ENCODE measurements around the gene DGAT2.

DGAT2 gene

DNA sequence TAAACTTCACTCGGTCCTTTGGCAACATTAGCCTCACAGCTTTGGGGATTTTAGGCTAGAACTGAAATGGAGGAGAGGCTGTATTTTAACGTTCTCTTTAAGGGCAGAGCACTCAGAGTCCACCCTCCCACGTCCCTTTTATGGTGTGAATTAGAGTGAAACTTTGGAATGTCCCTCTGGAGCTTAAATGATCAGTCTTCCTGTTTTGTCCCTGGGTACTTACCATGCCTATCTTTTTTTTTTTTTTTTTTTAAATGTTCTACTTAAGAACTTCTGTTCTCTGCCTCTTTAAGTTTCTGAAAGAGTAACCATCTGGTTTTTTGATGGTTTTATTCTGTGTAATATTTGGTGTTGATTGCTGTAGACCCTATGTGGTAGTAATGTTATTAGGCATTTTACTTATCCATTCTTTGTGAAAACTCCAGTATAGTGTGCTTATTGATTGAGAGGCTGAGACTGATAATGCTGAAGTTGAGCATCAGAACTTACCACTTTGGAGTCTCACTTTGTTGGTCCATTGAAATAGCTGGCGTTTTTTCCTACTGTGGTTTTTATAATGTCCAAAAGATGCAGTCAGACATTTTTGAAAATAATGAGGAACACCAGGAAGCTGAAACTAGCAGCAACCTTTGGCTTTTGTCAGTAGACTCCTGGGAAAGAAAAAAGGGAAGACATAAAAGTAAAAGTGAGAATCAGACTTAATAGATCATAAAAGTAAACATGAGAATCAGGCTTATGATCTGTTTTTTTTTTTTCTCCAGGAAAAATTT lies 58.1 kb downstream of the DGAT2 start:
- peak; percentile 73 for DNase-seq (ENCODE audit: low read depth)

DNA sequence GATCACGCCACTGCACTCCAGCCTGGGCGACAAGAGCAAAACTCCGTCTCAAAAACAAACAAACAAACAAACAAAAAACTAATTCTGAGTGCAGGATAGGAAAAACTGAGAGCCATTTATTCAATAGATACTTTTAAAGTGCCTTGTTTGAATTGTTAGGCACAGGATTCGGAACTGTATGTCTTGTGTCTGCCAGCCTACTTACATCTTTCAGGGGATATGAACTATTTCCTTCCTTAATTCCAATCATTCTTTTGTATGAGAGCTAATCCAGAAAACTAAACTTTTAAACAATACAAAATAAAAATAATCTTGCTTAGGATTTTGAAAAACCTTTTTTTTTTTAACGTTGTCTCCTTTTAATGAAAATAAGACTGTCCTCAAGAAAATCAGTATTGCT lies 59.0 kb downstream of the DGAT2 start:
- DNase-seq (ENCODE audit: low read depth) = peak; percentile 19

DNA sequence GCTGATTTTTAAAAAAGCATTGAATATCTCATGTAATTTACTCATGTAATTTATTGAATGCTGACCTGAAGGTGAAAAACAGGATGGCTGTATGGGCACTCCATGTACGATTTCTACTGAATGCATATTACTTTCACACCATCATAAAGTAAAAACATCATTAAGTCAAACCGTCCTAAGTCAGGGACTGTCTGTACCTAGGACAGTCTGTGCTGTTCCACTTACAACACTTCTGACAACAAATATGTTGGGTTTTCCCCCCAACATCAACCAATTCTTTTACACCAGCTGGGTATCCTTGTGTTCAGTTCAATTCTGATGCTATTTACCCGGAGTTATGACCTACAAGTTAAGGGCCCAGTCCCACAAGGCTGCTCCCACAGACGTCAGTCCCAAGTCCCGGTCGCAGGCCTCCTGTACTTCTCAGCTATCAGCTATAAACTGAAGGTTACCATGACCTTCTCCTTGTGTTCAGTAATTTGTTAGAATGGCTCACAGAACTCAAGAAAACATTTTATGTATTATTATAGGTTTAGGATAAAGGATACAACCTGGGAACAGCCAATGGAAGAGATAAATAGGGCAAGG lies 63.4 kb downstream of the DGAT2 start:
- DNase-seq (ENCODE audit: low read depth) = no peak

DNA sequence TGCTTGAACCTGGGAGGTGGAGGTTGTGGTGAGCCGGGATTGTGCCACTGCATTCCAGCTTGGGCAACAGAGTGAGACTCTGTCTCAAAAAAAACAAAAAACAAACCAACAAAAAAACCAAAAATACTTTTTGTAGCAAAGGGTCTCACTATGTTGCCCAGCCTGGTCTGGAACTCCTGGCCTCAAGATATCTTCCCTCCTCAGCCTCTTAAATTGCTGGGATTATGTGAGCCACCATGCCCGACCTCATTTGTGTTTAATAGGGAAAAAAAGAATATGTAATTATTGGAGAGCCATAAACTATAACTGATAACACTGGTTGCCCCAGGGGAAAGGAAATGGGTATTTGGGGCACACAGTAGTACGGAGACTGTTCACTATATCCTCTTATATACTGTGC lies 66.2 kb downstream of the DGAT2 start:
- no peak for DNase-seq (ENCODE audit: low read depth)

DNA sequence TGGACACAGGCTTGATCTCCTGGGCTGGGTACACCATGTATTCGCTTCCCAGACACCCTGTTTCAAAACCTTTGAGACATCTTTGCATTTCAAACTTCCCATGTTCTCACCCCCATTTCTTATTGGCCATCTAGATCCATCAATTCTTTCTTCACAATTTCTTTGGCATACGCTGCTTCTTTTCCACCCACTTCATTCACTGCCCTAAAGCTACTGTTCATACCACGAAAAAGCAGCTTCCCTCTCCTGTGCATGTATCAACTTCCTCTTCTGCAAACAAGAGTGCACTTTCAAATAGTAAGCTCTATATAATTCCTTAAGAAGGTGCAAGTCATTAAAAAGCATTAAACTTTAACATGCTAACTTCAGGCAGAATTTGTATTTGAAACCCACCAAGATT lies 67.8 kb downstream of the DGAT2 start:
- no peak for DNase-seq (ENCODE audit: low read depth)

DNA sequence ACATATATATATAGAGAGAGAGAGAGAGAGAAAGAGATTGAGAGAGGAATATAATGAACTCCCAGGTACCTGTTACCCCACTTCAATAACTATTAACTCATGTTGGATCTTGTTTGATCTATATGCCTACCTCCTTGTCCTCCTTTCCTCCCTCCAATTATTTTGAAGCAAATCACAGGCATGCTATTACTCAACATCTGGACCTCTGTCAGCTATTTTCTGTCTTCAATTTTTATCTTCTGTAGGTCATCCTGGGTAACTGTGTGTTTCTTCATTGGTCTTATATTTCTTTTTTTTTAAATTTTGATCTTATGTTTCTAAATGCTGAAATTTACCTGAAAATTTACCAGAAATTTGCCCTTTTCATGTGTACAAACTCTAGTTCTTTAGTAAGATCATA lies 71.3 kb downstream of the DGAT2 start:
- no peak for DNase-seq (ENCODE audit: low read depth)

DNA sequence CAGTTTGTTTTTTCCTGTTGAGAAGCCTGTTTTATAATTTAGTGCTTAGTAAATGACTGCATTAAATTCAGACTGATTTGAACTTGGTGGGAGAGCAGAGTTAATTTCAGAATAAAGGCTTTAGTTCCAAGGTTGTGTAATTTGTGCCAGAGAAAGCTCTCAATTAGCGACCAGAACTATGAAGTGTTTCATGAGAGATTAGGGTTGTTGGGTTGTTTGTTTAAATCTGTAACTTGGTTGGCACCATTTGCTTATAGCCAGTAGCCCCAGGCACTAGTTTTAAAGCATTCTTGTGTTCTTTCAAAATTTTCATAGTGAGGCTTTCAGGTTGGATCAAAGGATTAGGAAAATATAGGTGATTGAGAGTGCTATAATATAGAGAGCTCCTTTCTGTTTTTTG lies 71.9 kb downstream of the DGAT2 start:
- DNase-seq (ENCODE audit: low read depth) = no peak

DNA sequence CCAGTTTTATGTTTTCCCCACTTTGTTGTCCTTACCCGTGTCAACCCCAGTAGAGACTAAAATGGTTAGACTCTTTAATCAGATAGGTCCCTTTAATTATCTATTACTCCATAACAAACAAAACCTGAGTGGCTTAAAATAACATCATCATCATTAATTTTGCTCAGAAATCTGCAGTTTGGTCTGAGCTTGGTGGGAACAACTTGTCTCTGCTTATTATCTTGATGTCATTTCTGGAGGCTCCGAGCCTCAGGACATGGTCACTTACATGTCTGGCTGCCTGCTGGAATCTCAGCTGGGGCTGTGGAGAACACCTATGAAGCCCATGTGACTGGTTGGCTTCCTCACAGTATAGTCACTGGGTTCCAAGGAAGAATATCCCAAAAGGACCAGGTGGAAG lies 73.2 kb downstream of the DGAT2 start:
- DNase-seq (ENCODE audit: low read depth) = no peak

DNA sequence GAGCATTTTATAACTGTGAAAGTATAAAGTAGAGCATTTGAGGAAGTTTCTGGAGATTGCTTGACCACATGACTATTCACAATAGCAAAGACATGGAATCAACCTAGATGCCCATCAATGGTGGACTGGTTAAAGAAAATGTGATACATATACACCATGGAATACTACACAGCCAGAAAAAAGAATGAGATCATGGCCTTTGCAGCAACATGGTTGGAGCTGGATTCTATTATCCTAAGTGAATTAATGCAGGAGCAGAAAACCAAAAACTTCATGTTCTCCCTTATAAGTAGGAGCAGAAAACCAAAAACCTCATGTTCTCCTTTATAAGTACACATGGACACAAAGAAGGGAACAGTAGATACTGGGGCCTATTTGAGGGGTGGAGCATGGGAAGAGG lies 76.7 kb downstream of the DGAT2 start:
- no peak for DNase-seq (ENCODE audit: low read depth)

DNA sequence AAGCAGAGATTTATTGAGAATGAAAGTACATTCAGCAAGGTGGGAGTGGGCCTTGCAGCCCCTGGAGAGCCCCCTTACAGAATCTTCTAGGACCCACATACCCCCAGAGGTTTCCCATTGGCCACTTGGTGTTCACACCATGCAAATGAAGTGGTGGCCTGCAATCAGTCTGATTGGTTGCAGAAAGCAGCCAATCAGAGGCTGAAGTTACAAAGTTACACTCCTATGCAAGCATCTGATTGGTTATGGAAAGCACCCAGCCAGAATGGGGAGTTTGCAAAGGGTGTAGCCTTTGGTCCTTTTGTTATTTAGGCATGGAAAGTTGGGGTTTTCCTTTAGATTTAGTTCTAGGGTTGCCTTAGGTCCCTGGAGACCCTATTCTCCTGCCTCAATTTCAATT lies 81.3 kb downstream of the DGAT2 start:
- DNase-seq (ENCODE audit: low read depth) = no peak

DNA sequence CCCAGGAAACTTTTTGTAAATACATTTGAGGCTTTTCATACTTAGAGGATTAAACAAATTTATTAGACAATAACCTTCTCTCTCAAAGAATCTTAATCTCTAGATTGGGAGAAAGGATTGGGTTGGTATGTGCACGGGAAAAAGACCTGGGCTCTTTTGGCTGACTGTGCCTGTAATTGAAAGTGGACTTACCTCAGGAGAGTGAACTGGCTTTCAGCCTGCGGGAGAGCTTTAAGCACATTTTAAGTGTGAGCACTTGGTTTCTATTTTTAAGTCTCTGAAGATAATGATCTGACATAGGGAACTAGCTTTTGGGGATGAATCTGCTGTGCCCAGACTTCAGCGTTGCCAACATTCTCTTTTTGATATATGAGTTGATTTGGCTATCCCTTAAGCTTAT lies 82.2 kb downstream of the DGAT2 start:
- peak; percentile 42 for DNase-seq (ENCODE audit: low read depth)
